ENCODE measurements around the gene LRRC49.

GRCh38 chr15:70998319-70998718 lies 105.7 kb downstream of the LRRC49 start:
- no peak for TF ChIP-seq CHD1 (IDR thresholded peaks at IDR 0.05; ENCODE audit: low read depth, low read length)
- TF ChIP-seq CTCF (conservative IDR thresholded peaks at IDR 0.05; ENCODE audit: low read depth, low read length), result no peak
- no peak for TF ChIP-seq CEBPB (IDR thresholded peaks at IDR 0.05; ENCODE audit: low read depth, low read length)
- TF ChIP-seq POLR2A (IDR thresholded peaks at IDR 0.05; ENCODE audit: low read depth, low read length), result no peak
- TF ChIP-seq MAZ (IDR thresholded peaks at IDR 0.05; ENCODE audit: borderline replicate concordance, low read depth, low read length), result no peak
- no peak for TF ChIP-seq USF2 (IDR thresholded peaks at IDR 0.05; ENCODE audit: low read depth, low read length)
- TF ChIP-seq RAD21 (IDR thresholded peaks at IDR 0.05; ENCODE audit: low read length), result no peak
- no peak for TF ChIP-seq BHLHE40 (IDR thresholded peaks at IDR 0.05; ENCODE audit: low read depth, low read length)
- TF ChIP-seq ELK1 (IDR thresholded peaks at IDR 0.05; ENCODE audit: borderline replicate concordance, low read depth, low read length), result no peak
- TF ChIP-seq RCOR1 (IDR thresholded peaks at IDR 0.05; ENCODE audit: insufficient replicate concordance, low read length), result no peak
- no peak for TF ChIP-seq MXI1 (IDR thresholded peaks at IDR 0.05; ENCODE audit: borderline replicate concordance, low read depth, low read length)
- TF ChIP-seq FOS (IDR thresholded peaks at IDR 0.05; ENCODE audit: low read depth, low read length), result no peak
- no peak for TF ChIP-seq SMC3 (IDR thresholded peaks at IDR 0.05; ENCODE audit: low read depth, low read length)

Measured in IMR-90 (cell line).